A549 (cell line): ENCODE results near the gene ARMC9. TPM values are rescaled to one million over a fixed set of nuclear protein-coding genes. Genes with fewer than 3 reads are reported as not detected.

Experiments used
- ATAC-seq, 2 experiments: fragments of 200-7000 bp in 1 of 2; fragments of >200 bp in 1 of 2; cut with Nextera tagmentation in 1 of 2; cut with Tn5 transposase in 1 of 2; 3 replicates each; pipeline versions ENCODE4 v1.8.0 to v1.9.1; 2018 to 2020; ENCODE audit warnings: mild to moderate bottlenecking in 1 of 2, moderate library complexity in 1 of 2
- CTCF ChIA-PET: fragments of 300-600 bp; sonication (Branson Sonifier 250); formaldehyde crosslinking; extraction: SDS; loops from one replicate; lab custom pipeline; 2021; ENCODE audit warnings: antibody characterized with exemption, inconsistent platforms; lab: Yijun Ruan, JAX
- POLR2A ChIA-PET: fragments of 350-600 bp; formaldehyde crosslinking; extraction: SDS; loops from one replicate; lab custom pipeline; 2021; ENCODE audit warnings: antibody characterized with exemption, inconsistent platforms; lab: Yijun Ruan, JAX
- DNase-seq, 2 experiments: peaks; one replicate each; pipeline versions ENCODE4 v3.0.0 to v3.0.0-alpha.2; 2011 to 2016; ENCODE audit warnings: low read depth in 1 of 2, low spot score in 1 of 2
- FAIRE-seq: peaks from 2 replicates; lab custom pipeline; 2011; peaks lifted over from hg19 to GRCh38; lab: Jason Lieb, UNC
- H3K27ac ChIP-seq, 2 experiments: fragments of >200 bp; sonication (Bioruptor Twin); formaldehyde crosslinking; 3 replicates each; pipeline ENCODE4 v1.5.1; 2016 to 2017
- H3K4me1 ChIP-seq: fragments of >200 bp; sonication (Bioruptor Twin); formaldehyde crosslinking; 3 replicates; pipeline ENCODE4 v1.6.1; 2016
- H3K4me2 ChIP-seq: fragments of >200 bp; sonication (Bioruptor Twin); formaldehyde crosslinking; 3 replicates; pipeline ENCODE4 v1.6.1; 2016
- H3K4me3 ChIP-seq: fragments of >200 bp; sonication (Bioruptor Twin); formaldehyde crosslinking; 3 replicates; pipeline ENCODE4 v1.5.1; 2016
- H3K9me3 ChIP-seq: fragments of >200 bp; sonication (Bioruptor Twin); formaldehyde crosslinking; 3 replicates; pipeline ENCODE4 v1.6.1; 2016
- CTCF ChIP-seq: fragments of >200 bp; sonication (Bioruptor Twin); formaldehyde crosslinking; IDR thresholded peaks from 3 replicates; pipeline ENCODE4 v1.5.1; 2016
- EHF ChIP-seq: fragments of 250-450 bp; sonication (Bioruptor Pico); IDR thresholded peaks from 2 replicates; pipeline ENCODE4 v1.5.0; 2020; ENCODE audit warnings: mild to moderate bottlenecking
- EHMT2 ChIP-seq: fragments of 200-600 bp; sonication (generic); IDR thresholded peaks from 2 replicates; pipeline ENCODE4 v1.6.1; 2016; ENCODE audit warnings: antibody characterized with exemption, low read depth, mild to moderate bottlenecking, moderate library complexity
- EP300 ChIP-seq, 2 experiments: fragments of >200 bp; sonication (Bioruptor Twin); formaldehyde crosslinking; IDR thresholded peaks; 2 replicates in 1 of 2; 3 replicates in 1 of 2; pipeline ENCODE4 v1.6.1; 2016 to 2017
- GATA3 ChIP-seq: IDR thresholded peaks from 2 replicates; pipeline ENCODE4 v1.6.1; 2012; ENCODE audit warnings: borderline replicate concordance
- HEYL ChIP-seq: fragments of 250-450 bp; sonication (Bioruptor Pico); IDR thresholded peaks from 2 replicates; pipeline ENCODE4 v1.8.0; 2021; ENCODE audit warnings: mild to moderate bottlenecking, moderate library complexity
- HOXB13 ChIP-seq: fragments of 250-450 bp; sonication (Bioruptor Pico); IDR thresholded peaks from 2 replicates; pipeline ENCODE4 v1.5.0; 2020; ENCODE audit warnings: low read depth, mild to moderate bottlenecking, moderate library complexity
- JUN ChIP-seq, 2 experiments: fragments of >200 bp; sonication (Bioruptor Twin); formaldehyde crosslinking; IDR thresholded peaks; 2 replicates in 1 of 2; 3 replicates in 1 of 2; pipeline ENCODE4 v1.6.1; 2016 to 2017
- POLR2A ChIP-seq: IDR thresholded peaks from 2 replicates; pipeline ENCODE4 v1.6.1; 2012; ENCODE audit warnings: mild to moderate bottlenecking, low read length
- RCOR1 ChIP-seq: fragments of 150-350 bp; IDR thresholded peaks from 2 replicates; pipeline ENCODE4 v1.6.1; 2014; ENCODE audit warnings: antibody characterized with exemption, low read length, low read depth
- SMC3 ChIP-seq: fragments of >200 bp; sonication (Bioruptor Twin); formaldehyde crosslinking; IDR thresholded peaks from 3 replicates; pipeline ENCODE4 v1.6.1; 2018; ENCODE audit warnings: inconsistent platforms
- ZNF302 ChIP-seq: fragments of 250-450 bp; sonication (Bioruptor Pico); IDR thresholded peaks from 2 replicates; pipeline ENCODE4 v1.9.0; 2021; ENCODE audit warnings: inconsistent platforms, mild to moderate bottlenecking, moderate library complexity
- WGBS: methylation state at CpG from one replicate; pipeline ENCODE4 v1.1.6; 2017; ENCODE audit errors: missing lambda C conversion rate; 5-methylcytosine and 5-hydroxymethylcytosine counted together
- polyA plus RNA-seq, 4 experiments: library from polyadenylated mRNA; depleted of rRNA in 3 of 4; stranded (reverse); fragments of >200 nt; fragmentation: RNase III in 1 of 4; extraction: RNeasy Plus Mini Kit Qiagen cat#74134 plus additional on column Dnase treatment in 1 of 4; gene quantifications; 2 replicates in 3 of 4; 3 replicates in 1 of 4; pipeline ENCODE4 v1.2.3, GENCODE V29; 2011 to 2017

The ARMC9 gene
- polyA plus RNA-seq, 2 of the 4 experiments (the other 2 are of a cell fraction): 12.0 to 14.1 TPM

- CTCF ChIA-PET: interaction anchor here (0.8 to 12.7 kb wide), 6 partner anchors 14 to 170 kb away, joined by 3 to 141 read pairs (median 11); no protein-coding TSS in a partner anchor
- H3K4me2 ChIP-seq: no peak overlapping the region
- no peaks in the 10 kb centered on the region for H3K9me3 ChIP-seq
- peaks cover 18% of the 10 kb centered on the region for H3K4me1 ChIP-seq
- DNase-seq (no peak), FAIRE-seq (no peak), ATAC-seq (no peak; a peak in 1 of 6 replicates)
- WGBS: 87% methylated on average over 20 of the region's 22 CpGs
- POLR2A ChIA-PET: no interaction called here
- TF ChIP-seq POLR2A: no peak
- no peak for TF ChIP-seq ZNF302 (CRISPR knock-in tag)
- H3K27ac ChIP-seq: no peak overlapping the region
- H3K4me3 ChIP-seq: no peak overlapping the region
These were observed 198.8 kb downstream of the ARMC9 start for GRCh38 chr2:231397011-231397927.

GRCh38 chr2:231397928-231398294 lies 199.5 kb downstream of the ARMC9 start:
- WGBS: 97% methylated on average over 28 of the region's 28 CpGs
- Histone ChIP-seq H3K27ac (no peak overlapping the region), H3K4me1 (peaks cover 18% of the 10 kb centered on the region), H3K4me3 (no peak overlapping the region), H3K9me3 (no peaks in the 10 kb centered on the region), H3K4me2 (no peak overlapping the region)
- CTCF ChIA-PET: interaction anchor here (1.2 to 12.7 kb wide), 4 partner anchors 13 to 171 kb away, joined by 4 to 141 read pairs (median 20); no protein-coding TSS in a partner anchor
- ATAC-seq: no peak
- DNase-seq: no peak
- FAIRE-seq: no peak
- POLR2A ChIA-PET: no interaction called here
- no peak for TF ChIP-seq CTCF
- TF ChIP-seq, all 56 proteins: peak for 0

DNA sequence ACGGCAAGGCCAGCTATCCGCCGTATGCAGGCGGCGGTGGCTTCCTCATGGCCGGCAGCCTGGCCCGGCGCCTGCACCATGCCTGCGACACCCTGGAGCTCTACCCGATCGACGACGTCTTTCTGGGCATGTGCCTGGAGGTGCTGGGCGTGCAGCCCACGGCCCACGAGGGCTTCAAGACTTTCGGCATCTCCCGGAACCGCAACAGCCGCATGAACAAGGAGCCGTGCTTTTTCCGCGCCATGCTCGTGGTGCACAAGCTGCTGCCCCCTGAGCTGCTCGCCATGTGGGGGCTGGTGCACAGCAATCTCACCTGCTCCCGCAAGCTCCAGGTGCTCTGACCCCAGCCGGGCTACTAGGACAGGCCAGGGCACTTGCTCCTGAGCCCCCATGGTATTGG lies 200.2 kb downstream of the ARMC9 start:
- DNase-seq: no peak
- FAIRE-seq: no peak
- WGBS: 96% methylated on average over 21 of the region's 27 CpGs
- Histone ChIP-seq H3K27ac (no peak overlapping the region; a peak in 1 of 6 replicates), H3K4me2 (no peak overlapping the region), H3K9me3 (no peaks in the 10 kb centered on the region), H3K4me1 (peaks cover 18% of the 10 kb centered on the region), H3K4me3 (no peak overlapping the region)
- ATAC-seq: no peak
- POLR2A ChIA-PET: no interaction called here
- TF ChIP-seq JUN (IDR thresholded peaks at IDR 0.05): no peak
- TF ChIP-seq RCOR1: no peak
- TF ChIP-seq SMC3: no peak
- TF ChIP-seq EHF: no peak
- TF ChIP-seq POLR2A: no peak
- TF ChIP-seq HEYL (CRISPR knock-in tag): no peak
- TF ChIP-seq EP300 (IDR thresholded peaks at IDR 0.05): no peak
- no peak for TF ChIP-seq CTCF
- no peak for TF ChIP-seq HOXB13
- no peak for TF ChIP-seq EHMT2
- no peak for TF ChIP-seq GATA3
- CTCF ChIA-PET: interaction anchor here (1.2 to 17.1 kb wide), 3 partner anchors 12 to 172 kb away, joined by 4 to 294 read pairs (median 141); no protein-coding TSS in a partner anchor
